ENCODE measurements around the gene SFTPD.

The SFTPD gene

DNA sequence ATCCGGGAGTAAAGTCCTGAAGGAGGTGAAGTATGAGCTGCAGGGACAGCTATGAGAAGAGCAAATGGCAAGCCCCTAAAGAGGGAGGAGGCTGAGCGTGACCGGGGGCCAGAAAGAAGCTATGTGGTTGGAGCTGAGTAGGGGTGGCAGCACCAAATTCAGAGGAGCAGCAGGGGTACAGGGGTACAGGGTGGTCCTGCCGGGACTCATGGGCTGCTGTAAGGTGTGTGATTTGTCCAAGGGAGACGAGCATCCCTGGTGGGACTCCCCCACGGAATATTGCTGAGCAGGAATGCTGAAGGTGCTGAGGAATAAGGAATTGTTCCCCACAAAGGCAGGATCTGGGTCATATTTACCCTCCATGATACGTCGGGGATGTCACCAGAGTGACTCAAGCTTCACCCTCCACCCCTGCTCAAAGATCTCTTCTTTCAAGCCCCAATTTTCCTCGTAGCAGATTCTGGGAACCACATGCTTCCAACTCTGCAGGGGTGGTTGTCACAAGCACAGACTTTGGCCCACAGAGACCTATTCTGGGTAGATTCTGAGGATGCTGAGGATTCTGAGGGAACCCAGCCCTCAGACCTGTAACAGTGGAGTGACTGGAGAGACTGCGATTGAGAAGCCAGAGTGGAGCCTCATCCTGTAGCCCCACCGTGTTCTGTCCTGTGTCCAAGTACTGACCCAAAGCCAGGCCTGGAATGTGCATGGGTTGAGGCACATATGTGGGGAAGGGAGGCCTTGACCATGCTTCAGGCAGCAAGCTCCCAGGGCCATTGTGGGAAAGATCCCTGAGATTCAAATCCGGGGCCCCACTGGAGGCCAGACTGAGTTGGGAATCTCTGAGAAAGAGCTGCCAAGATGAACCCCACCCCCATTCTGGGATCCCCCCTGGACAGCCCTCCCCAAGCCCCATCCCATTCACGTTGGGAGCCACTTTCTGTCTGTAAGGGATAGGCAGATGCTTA is 4.2 kb downstream of the SFTPD start:
- DNase-seq, result no peak

- no peak for DNase-seq
These were observed 5.0 kb downstream of the SFTPD start for GRCh38 chr10:79943871-79944270.

DNA sequence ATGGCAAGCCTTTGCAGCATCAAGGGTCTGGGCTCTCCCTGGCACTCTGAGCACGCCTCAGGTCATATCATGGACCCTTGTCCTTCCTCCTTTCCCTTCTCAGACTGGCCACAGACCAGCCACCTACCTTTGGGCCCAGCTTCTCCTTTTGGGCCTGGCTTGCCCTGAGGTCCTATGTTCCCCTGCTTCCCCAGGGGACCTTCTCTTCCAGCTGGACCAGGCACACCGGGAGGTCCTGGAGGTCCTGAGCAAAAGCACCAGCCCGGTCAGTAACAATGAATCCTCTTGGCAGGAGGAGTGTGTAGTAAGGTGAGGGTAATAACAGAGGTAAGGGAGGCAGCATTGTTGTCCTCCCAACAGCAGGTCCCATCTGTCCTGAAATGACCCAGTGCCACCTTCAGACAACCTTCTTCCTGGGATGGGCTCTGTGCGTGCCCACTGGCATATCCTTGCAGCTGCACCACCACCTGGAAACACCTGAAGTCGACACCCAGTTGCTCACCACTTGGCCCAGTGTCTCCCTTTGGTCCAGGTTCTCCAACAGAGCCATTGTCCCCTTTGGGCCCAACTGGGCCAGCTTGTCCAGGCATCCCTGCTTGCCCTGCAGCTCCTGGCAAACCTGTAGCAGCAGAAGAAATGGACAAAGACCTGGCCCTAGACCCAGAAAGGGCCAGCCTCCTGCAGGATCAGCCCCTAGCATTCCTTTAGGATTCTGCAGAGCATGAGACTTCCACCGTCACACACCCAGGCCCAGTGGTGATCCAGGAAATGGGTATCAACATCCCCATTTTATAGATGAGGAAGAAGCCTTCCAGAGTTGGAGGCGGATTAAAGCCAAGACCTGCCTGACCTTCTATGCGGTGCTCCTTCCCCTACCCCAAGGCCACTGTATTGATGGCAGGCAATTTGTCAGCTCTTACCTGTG is 6.4 kb downstream of the SFTPD start:
- no peak for DNase-seq

- no peak for DNase-seq
These were observed 7.2 kb downstream of the SFTPD start for GRCh38 chr10:79941585-79942210.

GRCh38 chr10:79941146-79941545 is 7.8 kb downstream of the SFTPD start:
- DNase-seq, result no peak

DNA sequence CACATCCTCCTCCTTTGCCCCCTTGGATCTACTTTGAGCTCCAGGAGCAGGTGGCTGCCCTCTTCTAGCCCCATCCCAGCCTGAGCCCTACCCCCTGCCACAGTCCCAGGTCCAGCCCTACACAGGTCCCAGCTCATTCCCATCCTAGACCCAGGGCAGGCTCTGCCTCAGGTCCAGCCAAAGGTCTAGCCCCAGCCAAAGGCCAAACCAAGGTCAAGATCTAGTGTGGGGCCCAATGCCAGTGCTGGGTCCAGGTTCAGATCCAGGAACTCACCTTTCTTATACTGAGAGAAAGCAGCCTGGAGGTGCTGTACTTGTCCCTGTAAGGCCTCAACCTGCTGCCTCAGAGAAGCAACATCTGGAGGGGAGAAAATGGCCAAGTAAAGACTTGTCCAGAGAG is 8.5 kb downstream of the SFTPD start:
- no peak for DNase-seq

- no peak for DNase-seq
These were observed 8.9 kb downstream of the SFTPD start for GRCh38 chr10:79939969-79940368.

GRCh38 chr10:79938728-79939406 is 10.0 kb downstream of the SFTPD start:
- DNase-seq, result no peak

DNA sequence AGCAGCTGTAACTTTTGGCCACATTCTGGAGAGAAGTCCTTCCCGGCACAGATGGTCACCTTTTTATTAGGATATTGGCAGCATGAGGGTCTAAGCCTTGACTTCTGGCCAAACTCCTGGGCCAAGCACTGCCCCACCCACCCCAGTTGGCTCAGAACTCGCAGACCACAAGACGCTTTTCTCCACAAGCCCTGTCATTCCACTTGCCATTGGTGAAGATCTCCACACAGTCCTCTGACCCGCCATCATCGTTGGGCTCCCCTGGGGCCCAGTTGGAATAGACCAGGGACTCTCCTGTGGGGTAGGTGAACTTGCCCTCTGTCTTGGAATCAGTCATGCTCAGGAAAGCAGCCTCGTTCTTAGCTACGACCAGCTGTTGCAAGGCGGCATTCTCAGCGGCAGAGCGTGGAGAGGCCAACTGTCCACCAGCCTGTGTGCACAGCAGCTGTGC is 11.2 kb downstream of the SFTPD start:
- no peak for DNase-seq

- DNase-seq, result no peak
These were observed 12.0 kb downstream of the SFTPD start for GRCh38 chr10:79936625-79937615.

DNA sequence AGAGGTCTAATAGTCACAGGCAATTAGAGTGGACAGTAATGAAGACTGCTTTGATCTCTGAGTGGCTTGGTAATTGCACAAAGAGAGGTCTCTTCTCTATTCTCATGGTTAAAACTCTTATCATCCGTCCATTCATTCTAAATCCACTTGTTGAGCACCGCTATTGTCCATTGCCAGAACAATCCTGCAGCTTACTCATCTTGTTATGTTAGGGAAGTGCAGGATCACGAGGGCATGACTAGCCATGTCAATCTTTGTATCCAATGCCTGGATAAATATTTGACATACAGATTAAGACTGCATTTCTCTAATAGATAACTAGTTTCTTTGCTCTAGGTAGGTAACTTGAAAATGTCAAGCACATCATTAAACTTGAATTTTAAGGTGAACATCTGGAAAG is 14.9 kb downstream of the SFTPD start:
- no peak for DNase-seq

DNA sequence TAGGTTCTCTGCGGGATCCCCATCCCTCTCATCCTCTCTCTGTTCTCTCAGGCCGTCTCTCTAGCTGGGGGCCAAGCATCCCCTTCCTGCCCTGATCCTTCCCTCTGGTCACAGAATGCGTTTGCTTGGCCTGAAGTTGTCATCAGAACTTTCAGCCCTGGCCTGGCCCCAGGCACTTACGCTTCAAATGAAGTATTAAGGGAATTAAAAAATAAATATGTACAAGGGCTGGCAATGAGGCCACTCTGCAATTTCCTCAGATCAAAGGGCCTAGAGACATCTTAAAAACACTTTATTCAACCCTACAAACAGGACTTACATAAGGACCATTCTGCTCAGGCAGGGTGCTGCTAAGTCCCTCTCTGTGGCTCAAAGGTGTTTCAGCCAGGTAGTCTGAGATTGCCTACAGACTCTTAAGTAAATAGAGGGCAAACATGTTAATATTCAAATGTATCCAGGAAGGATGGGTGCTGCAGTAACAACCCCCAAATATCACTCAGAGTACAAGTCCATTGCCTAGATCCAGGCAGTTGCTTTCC is 16.0 kb downstream of the SFTPD start:
- no peak for DNase-seq

GRCh38 chr10:79932307-79932706 is 16.6 kb downstream of the SFTPD start:
- no peak for DNase-seq

DNA sequence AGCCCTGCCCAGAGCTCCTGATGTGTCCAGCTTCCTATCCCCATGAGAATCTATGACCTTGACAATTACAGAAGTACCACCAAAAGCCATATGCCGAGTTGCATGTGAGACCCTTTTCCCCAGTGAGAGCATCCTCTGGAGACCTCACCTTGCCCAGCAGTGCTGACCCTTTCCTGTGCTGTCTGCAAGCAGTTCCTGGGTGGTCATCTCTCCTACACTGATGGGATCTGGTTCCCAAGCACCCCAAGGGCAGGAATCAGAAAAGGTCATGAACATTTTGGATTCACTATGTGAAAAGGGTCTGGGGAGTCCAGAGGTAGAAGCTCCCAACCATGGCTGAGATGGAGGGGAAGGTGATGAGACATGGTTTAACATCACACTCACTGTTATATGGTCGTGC is 18.2 kb downstream of the SFTPD start:
- no peak for DNase-seq

DNA sequence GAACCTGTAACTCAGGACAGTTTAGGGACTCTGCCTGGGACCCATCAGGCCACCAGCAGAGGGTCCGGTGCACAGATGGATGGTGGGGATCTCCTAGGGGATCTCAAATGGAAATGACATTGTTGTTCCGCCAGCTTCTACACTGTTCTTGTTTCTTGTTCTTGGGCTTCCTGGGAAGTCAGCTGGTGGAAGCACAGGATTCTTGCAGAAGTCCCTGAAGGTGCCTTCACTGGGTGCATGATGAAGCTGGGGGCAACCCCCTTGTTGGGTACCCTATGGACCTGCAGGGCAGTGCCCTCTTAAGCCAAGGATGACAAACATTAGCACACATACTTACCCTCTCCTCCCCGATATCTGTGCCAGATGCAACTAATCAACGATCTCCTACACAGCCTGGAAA is 18.6 kb downstream of the SFTPD start:
- no peak for DNase-seq

GRCh38 chr10:79929409-79929904 is 19.4 kb downstream of the SFTPD start:
- peak; percentile 84 for DNase-seq

DNA sequence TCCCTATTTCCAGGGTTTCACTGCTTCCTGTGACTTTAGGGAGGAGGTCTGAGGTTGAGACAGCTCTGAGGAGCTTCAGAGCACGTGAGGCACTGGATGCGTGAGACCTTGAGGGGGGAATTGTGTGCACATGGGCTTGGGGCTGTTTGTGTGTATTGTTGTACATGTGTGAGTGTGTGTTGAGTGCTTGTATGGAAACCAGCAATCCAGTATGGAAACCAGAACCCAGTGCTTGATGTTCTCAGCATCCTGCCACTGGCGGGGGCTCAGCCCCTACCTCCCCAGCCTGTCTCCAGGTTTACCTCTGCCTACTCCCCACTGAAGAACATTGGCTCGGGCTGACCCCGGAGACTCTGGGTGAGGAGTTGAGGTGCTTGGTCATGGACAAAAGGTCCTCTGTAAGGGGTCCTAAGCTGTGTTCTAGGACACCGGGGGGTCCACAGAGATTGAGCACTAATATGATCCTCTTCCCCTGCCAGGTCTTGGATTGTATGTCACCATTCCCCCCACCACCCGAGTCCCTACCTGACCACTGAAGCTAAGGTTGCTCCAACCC is 20.8 kb downstream of the SFTPD start:
- DNase-seq, result no peak

- DNase-seq, result no peak
These were observed 21.6 kb downstream of the SFTPD start for GRCh38 chr10:79927111-79927828.

DNA sequence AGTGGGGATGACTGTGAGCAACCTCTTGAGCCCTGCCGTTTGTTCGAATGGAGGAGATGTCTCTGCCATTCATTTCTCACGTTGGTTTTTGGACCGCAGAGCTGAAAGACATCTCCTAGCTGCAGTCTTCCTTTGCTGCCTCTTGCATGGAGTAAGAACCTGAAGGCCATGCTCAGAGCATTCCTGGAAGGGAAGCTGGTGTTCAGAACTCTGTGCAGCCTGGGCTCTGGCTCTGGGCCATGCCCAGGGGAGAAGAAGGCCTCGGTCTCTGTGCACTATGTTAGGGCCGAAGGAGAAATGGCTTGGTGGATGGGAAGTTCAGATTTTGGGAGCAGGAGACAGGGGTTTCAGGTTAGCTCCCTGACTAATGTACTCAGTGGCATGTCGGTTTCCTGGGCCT is 22.9 kb downstream of the SFTPD start:
- DNase-seq, result no peak

DNA sequence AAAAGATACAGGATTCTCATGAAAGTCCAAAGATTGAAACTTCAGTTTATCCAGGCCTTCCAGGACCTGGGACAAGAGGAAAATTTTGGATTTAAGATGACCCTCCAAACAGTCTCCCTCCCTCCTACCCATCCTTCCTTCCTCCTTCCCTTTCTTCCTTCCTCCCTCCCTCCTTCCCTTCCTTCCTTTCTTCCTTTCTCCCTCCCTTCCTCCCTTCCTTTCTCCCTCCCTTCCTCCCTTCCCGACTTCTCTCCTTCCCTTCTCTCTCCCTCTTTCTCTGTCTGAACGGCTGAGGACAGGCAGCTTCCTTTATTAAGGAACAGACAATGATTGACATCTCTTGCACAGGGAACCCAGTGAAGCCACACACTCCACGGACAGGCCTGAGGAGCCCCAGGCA is 23.3 kb downstream of the SFTPD start:
- no peak for DNase-seq

Data from activated CD4-positive, alpha-beta T cell treated with anti-CD3 and anti-CD28 coated beads, Interleukin-2, Interleukin-6, amounts not matched to agents 100 ng/mL and 50 ng/mL, durations not matched to agents 16 hours and 8 hours (primary cell).